Right ventricle myocardium inferior (tissue), 1 donor: ENCODE measurements around the gene IFIT5. TPM values are rescaled to one million over a fixed set of nuclear protein-coding genes. Genes with fewer than 3 reads are reported as not detected.
A peak's percentile ranks its signal among the peaks of the same experiment; 100 is the strongest.
"Not testable (repeated sequence)": the region's sequence is repeated elsewhere in the genome, so short reads cannot be mapped to it uniquely, and the experiment has no call there.

ENCODE experiments used
- ATAC-seq: fragments of 200-7000 bp; cut with Tn5 transposase; one replicate; pipeline ENCODE4 v1.9.1; 2020; ENCODE audit warnings: mild to moderate bottlenecking, moderate library complexity
- DNase-seq: peaks from one replicate; pipeline ENCODE4 v3.0.0; 2021; ENCODE audit errors: missing footprints
- intact Hi-C: fragments of 100-400 bp; cut with DNase I; formaldehyde crosslinking; loops from one replicate; pipeline ENCODE4 v1.11.0; 2022
- total RNA-seq: library from RNA; stranded (reverse); fragmentation: NEBNext Ultra II Directional; extraction: Animal tissue kit (Norgen Biotek cat#: 25700); gene quantifications from one replicate; pipeline ENCODE4 v1.2.1, GENCODE V29; 2021
- donor health status: DM: no; HTN: yes; CAD: no; lungs with severe emphysema.

IFIT5 gene
- total RNA-seq, 1 donor from 2014 or later = 8.2 TPM

DNA sequence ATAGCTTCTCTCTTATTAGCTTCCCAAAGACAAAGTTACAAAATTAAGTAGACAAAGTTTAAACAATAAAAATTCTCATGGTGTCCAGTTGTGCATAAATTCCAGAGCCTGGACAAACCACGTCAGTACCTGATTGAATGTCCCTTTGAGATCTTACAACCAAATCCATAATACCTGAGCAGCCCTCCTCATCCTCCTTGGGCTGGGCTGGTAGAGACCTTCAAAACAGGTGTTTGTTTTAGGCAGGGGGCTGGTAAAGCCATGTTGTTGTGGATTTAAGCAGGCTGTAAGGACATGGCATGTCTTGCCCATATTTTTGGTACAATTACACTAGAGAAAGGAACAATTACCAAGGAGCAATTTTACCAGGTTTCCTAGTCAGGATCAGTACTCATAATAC is 2.1 kb downstream of the IFIT5 start:
- ATAC-seq (no peak), DNase-seq (no peak)
- intact Hi-C loops = no loop called here

DNA sequence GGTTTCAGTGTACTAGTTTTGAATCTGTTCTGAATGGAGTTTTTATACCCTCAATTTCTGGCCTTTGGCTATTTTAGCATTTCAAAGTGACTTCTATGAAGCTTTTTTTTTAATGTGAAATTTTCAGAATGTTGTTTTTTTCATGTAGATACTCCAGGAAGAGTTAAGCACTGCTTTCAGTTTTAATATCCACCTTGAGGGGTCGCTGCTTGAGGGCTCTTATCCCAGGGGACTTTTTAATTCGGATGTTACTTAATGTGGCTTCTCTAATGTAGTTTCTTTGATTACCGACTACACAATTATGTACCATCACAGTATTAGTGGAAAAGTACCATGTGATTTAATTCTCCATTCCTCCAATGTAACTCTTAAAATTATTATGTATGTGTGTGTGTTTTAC is 5.2 kb downstream of the IFIT5 start:
- ATAC-seq (no peak), DNase-seq (no peak)
- intact Hi-C loops = no loop called here

DNA sequence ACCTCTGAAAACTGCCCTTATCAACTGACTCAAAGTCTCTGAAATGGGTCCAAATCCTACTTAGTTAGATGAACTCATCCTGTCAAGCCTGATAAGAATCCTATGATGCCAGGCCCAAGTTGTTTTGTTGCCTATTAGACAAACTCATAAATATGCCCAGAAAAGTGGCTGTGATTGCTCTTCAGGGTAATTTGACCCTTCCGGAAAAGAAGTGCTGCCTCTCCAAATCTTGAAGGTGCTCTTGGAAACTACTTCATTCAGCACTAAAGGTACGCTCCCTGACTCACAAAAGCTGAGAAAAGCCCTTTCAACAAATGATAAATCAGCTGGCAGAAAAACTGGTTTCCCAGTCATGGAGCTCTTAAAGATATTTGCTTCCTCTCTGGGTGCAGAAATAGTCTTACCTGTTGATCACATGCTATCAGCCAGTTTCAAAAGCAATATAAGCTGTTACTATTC is 6.7 kb downstream of the IFIT5 start:
- ATAC-seq (no peak), DNase-seq (no peak)
- intact Hi-C loops = no loop called here

DNA sequence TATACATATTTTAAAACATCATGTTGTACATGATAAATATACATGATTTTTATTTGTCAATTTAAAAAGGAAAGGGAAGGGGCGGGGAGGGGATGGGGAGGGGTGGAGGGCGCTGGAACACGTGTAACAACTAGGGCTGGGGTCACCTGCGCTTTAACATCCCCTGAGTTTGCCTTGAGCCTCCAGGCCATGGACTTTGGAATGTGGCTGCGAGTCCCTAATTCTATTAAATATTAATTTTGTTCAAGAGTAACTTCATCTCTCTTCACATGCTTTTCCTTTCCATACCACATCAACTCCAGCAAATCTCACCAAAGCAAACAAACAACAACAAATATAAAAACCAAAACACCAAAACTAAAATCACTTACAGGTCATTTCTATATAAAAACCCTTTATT is 10.6 kb downstream of the IFIT5 start:
- ATAC-seq (no peak), DNase-seq (no peak)
- intact Hi-C loops = loop anchor here (5.0 kb wide), 1 partner anchor 42 kb away; no protein-coding TSS in a partner anchor

DNA sequence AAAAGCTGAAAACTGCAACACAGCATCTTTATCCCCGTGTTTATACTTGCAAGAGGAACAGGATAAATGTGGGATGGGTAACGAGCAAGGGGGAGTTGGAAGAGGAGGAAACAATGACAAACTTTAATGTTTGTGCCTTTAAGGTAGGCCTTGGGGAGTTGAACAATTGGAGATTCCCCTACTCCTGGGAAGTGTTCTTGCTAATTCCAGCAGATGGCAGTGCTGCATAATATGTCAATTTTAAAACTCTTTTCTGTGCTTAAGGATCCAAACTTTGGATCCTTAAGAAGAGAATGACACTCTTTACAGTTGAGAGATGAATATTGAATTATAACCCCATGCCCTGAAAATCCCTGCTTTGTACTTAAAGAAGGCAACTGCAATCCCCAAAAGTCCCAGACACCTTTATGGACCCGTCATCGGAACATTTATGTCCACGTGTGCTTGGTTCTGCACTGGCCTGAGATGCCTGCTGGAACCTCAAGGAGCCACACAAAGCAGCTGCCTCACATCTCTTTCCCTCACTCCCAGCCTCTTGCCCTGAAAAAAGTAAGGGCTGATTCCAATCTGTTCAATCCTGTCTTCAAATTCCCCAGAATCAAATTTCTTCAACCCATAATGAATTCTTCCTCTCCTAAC is 12.0 kb downstream of the IFIT5 start:
- DNase-seq (no peak), ATAC-seq (peak; percentile 69)
- intact Hi-C loops = loop anchor here (1.0 to 5.0 kb wide), 4 partner anchors 41 to 274 kb away; partner anchors contain the start of gene KIF20B

DNA sequence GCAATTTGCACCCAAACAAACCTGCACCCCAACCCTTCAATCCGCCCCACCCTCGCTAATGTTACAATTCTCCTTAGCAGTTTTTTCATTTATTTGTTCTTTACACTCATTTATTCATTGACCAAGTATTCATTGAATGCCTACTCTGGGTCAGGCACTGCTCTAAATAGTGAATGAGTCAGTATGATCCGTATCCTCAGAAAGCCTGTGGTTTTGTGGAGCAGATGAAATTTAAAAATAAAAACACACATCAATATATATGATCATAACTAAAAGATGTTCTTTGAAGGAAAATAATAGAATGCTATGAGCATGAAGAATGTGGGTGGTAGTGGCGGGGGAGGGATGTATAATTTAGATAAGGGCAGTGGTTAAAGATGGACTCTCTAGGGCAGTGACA is 13.3 kb downstream of the IFIT5 start:
- DNase-seq (no peak), ATAC-seq (no peak)
- intact Hi-C loops = loop anchor here (2.0 to 5.0 kb wide), 3 partner anchors 40 to 273 kb away; partner anchors contain the start of gene KIF20B

DNA sequence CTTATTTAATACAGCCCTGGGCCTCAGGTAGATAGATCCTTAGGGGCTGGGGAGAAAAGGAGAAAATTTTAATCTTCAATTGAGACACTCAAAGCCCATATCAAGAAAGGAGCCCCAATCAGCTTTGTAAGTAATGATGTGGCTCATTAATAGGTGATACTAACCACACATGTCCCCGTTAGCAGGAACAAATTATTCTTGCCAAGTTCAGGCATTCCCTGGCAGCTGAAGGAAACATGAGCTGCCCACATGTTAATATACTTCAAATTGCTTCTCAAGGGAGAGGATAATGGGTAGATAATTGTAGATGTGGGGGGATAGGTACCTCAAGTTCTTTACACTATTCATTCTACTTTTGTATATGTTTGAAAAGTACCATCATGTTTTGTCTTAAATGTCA is 14.5 kb downstream of the IFIT5 start:
- DNase-seq (no peak), ATAC-seq (peak; percentile 69)
- intact Hi-C loops = loop anchor here (5.0 kb wide), 1 partner anchor 38 kb away; no protein-coding TSS in a partner anchor

DNA sequence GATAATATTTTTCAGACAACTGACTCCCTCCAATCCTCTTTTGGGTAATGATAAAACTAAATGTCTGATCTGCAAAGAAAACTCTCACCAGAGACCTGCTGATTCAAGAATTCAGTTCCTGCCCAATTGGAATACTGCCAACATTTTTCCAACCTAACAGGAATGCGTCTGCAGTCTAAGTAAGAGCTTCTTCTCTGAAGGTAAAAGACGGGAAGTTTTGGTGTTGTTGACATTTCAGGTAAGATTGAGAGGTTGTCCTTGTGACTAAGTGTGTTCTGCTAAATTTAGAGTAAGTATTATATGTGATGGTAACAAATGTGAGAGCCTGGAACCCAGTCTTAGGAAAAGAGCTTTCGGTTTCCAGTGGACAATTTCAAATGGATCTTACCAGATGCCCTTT is 17.6 kb downstream of the IFIT5 start:
- intact Hi-C loops = no loop called here
- ATAC-seq = no peak
- no peak for DNase-seq

DNA sequence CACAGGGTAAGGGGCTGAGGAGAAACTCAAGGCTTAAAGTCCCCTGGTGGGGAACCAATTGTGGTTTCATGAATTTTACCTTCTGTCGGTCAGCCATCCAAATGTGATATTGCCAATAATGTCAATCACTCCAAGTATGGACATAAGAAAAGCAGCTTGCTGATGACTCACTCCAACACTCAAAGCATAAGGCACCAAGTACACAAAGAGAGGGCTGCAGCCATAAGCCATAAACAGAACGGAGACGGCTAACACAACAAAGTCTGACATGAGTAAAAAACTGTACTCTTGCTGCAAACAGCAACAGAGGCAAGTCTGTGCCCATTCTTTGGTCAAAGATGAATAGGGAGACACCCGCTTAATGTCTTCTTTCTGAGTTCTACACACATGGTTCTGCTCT is 24.2 kb downstream of the IFIT5 start:
- intact Hi-C loops = no loop called here
- no peak for DNase-seq

DNA sequence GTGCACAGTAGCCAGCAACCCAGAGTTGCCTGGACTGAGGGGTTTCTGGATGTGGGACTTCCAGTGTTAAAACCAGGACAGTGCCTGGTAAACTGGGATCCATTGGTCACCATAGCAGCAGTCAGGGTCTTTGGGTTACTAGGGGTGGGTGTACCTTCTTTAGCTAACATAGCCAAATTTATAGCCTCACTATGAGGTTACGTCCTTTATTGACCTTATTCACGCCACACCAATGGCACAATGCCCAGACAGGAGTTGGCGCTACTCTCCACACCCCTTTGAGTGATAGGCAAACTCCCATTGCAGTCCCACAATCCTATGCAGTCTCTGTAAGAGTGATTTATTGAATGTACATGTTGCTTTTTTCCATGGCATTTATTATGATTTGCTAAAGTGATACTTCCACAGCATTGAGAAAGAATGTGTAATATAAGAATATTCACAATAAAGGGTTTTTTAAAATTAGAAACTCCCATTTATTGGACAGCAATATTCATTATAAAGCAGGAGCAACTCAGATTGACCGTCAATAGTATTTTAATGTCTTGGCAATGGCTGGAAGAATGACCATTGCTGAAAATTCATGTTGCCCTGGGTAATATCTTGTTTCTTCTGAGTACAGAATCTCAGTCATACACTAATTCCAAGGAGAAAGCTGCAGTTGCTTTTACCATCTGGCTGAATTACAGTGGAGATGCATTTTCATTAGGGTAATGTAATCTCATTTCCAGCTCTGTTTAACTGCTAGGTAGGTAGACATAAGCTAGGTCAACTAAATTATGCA is 26.1 kb downstream of the IFIT5 start:
- intact Hi-C loops = no loop called here
- DNase-seq = no peak

More for the DNA sequence above, 24.2 kb downstream of the IFIT5 start:
- ATAC-seq = no peak

DNA sequence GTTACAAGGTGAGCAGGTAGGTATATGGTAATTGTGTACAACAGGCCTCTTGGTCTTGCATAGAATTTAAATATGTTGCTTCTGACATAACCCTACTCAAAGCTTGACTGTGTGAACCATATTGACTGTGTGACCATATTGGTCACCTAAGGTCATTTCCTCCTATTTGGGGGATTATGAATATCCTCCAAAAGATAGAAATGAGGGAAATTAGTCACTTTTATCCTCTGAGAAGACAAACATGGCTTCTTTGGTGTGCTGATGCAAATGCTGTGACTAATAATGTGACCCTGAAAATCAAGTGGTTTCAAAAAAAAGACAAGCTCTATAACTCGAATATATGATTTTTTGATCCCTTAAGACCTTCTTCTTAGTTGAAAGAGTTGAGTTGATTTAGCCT is 27.9 kb downstream of the IFIT5 start:
- intact Hi-C loops = no loop called here
- DNase-seq (no peak), ATAC-seq (no peak)

More for the DNA sequence above, 26.1 kb downstream of the IFIT5 start:
- peak; percentile 85 for ATAC-seq

DNA sequence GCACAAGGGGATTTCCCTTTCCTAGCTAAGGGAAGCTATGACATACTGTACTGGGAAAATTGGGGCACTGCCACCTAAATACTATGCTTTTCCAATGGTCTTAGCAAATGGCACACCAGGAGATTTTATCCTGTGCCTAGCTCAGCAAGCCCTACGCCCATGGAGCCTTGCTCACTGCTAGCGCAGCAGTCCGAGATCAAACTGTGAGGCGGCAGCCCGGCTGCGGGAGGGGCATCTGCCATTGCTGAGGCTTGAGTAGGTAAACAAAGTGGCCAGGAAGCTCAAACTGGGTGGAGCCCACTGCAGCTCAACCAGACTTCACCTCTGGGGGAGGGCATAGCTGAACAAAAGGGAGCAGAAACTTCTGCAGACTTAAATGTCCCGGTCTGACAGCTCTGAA is 30.5 kb downstream of the IFIT5 start:
- intact Hi-C loops, DNase-seq, ATAC-seq: not testable (repeated sequence)

DNA sequence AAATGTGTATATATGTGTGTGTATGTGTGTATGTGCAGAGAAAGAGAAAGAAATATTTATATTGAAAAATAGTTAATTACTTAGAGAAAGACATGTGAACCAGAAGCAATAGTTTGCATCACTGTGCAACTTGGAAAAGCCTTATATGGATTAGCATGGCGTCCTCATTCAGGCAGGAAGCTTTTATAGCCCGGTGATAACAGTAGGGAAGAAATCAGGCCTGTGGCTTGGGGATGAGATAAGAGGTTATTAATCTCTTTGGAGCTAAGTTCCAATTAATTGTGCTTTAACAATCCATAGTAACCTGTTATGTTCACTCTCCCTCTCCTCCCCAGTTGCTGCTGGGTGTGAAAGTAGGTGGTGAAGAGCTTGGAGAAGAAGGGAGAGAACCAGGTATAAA is 36.5 kb downstream of the IFIT5 start:
- no peak for ATAC-seq
- no peak for DNase-seq
- intact Hi-C loops = no loop called here

DNA sequence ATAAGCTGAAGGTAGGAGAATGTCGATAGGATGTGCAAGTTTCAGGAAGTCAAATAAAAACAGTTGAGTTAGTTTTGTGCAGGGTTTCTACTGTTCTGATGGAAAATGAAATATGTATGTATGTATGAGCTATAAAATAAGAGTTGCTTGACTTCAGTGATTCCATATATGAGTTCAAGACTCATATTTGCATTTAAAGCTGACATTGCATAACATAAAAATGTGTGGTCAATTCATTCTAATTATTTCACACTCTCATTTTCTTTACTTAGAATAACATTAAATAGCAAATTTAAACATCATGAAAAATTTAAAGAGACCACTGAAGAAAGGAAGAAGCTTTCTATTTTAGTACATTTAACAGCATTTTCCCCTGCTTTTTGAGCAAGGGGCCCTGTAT is 37.8 kb downstream of the IFIT5 start:
- intact Hi-C loops = no loop called here
- no peak for ATAC-seq

DNA sequence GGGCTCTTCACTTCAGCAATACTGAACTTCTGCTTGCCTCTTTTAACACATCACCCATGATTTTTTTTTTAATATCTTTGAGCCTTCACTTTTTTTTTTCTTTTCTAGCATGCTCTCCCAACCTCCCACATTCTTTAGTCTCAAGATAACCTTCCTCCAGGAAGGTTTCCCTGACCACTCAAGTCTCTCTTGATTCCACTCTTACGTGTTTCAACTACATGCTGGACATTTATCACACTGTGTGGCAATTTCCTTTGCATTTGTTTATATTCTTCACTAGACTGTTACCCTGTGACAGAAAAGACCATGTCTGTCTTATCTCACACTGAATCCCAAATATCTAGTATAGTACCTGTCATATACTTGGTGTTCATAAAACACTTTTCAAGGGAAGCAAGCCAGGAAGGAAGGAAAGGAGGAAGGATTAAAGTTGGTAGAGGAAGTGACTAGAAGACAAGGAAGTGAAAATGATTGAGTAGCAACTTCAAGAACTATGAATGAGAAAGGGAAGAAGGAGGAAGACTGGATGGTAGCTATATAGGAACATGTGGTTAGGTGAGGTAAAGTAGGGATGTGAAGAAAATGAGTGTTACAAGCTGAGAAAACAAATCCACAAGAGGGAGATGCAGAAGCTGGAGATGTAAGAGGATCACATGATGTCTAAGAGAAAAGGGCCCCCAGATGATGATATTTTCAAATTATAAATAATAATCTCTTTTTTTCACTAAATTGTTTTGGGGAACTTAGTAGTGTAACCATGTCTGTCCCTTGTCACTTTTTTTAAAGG is 40.4 kb downstream of the IFIT5 start:
- DNase-seq = no peak
- ATAC-seq = no peak
- intact Hi-C loops = no loop called here

More for the DNA sequence above, 37.8 kb downstream of the IFIT5 start:
- DNase-seq = no peak

DNA sequence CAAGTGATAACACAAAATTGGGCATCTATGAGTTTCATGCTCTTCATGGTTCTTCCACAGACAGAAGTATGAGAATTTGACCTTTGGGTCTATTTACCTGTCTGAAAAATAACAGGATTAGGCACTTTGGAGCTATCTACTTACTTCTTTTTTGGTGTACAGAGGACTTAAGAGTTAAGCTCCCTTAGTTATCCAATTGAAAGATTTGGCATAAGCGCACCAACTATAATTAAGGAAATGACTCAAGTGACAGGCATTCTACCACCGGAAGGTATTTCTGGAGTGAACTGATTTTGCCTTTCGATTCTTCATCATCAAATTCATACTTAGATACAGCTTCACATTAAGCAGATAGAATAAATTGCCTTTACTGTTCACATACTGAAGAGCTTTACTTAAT is 43.9 kb downstream of the IFIT5 start:
- intact Hi-C loops = no loop called here
- no peak for ATAC-seq

DNA sequence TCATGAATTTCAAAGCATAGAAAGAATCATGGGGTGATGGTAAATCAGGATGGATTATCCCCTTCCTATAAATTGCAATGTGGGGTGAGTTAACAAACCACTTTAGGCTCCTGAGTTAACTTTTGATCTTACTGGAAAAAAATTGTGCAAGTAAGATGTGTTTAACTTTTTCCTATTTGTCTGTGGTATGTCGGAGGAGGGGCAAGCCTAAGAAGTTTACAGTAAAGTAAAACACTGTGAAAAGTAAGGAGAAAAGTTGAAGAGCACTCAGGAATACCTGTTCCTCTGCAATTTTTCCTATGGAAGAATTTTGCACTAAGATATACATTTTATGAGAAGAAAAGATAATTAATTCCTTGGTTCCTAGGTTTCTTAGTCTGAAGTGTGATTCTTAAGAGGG is 44.4 kb downstream of the IFIT5 start:
- intact Hi-C loops = no loop called here
- ATAC-seq (no peak), DNase-seq (no peak)

More for the DNA sequence above, 43.9 kb downstream of the IFIT5 start:
- DNase-seq = no peak

DNA sequence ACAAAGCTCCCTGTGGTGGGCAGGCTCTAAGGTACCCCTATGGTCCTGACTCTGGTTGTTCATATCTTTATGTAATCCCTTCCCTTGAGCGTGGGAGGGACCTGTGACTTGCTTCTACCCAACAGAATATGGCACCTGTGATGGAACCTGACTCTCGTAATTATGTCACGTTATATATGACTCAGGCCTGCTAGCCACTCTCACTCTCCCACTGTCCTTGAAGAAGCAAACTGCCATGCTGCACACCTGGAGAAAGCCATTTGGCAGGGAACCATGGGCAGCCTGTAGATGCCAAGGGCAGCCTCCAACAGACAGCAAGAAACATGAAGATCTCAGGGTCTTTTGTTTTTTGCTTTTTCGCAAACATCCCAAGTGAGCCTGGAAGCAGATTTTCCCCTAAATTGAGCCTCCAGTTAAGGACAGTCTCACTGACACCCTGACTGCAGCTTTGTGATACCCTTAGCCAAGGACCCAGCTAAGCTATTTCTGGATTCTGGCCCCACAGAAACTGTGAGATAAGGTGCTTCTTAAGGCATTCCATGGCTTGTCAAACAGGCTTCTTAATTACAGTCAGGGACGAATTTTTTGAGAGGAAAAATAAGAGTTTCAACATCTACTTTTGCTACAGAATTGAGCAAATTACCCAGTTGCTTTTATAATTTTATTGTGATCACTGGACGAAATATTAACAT is 49.6 kb downstream of the IFIT5 start:
- intact Hi-C loops = no loop called here
- ATAC-seq = no peak
- DNase-seq = no peak

DNA sequence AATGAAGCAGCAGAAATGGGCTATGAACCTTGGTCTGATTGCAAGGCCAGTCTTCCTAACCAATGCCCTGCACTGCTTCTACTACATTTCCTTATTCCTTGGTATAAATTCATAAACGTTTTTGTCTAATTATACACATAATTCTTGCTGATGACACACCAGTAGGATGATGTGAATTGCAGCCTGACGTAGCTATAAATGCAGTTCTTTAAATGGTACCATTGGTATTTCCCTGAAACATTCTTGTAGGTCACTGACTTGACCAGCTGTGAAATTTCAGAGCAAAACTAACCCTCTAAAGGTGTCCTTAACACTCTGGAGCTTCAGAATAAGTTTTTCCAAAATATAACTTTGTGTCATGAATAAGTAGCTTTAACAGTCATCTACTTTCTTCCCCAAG is 50.8 kb downstream of the IFIT5 start:
- intact Hi-C loops = loop anchor here (5.0 kb wide), 2 partner anchors 38 to 87 kb away; no protein-coding TSS in a partner anchor
- ATAC-seq (no peak), DNase-seq (no peak)
